GM23338 (cell line): ENCODE measurements around the gene FHIT. TPM values are rescaled to one million over a fixed set of nuclear protein-coding genes. Genes with fewer than 3 reads are reported as not detected.

Source experiments
- ATAC-seq: fragments of 200-7000 bp; cut with Tn5 transposase; 3 replicates; pipeline ENCODE4 v1.9.1; 2020
- DNase-seq: peaks from one replicate; pipeline ENCODE4 v3.0.0-alpha.2; 2015; ENCODE audit warnings: low spot score
- H2AFZ ChIP-seq: fragments of 200-600 bp; sonication (generic); 2 replicates; pipeline ENCODE4 v1.8.0; 2016; ENCODE audit warnings: antibody characterized with exemption, mild to moderate bottlenecking, moderate library complexity
- H3F3A ChIP-seq: fragments of 200-600 bp; sonication (generic); replicated peaks from 2 replicates; pipeline ENCODE4 v1.8.0; 2017; ENCODE audit warnings: antibody characterized with exemption, mixed run types, low read depth
- H3K27ac ChIP-seq: fragments of 200-600 bp; sonication (generic); 2 replicates; pipeline ENCODE4 v1.6.1; 2016; ENCODE audit warnings: low read depth
- H3K27me3 ChIP-seq: fragments of 200-600 bp; sonication (generic); 2 replicates; pipeline ENCODE4 v1.8.0; 2016; ENCODE audit warnings: mild to moderate bottlenecking, mixed run types, moderate library complexity; ENCODE audit not compliant: insufficient read depth
- H3K36me3 ChIP-seq: fragments of 200-600 bp; sonication (generic); 2 replicates; pipeline ENCODE4 v1.8.0; 2016; ENCODE audit warnings: mild to moderate bottlenecking; ENCODE audit not compliant: insufficient read depth
- H3K4me1 ChIP-seq: fragments of 200-600 bp; sonication (generic); 2 replicates; pipeline ENCODE4 v1.8.0; 2016; ENCODE audit warnings: mild to moderate bottlenecking, moderate library complexity; ENCODE audit not compliant: insufficient read depth
- H3K4me2 ChIP-seq: fragments of 200-600 bp; sonication (generic); 2 replicates; pipeline ENCODE4 v1.7.1; 2017; ENCODE audit warnings: mixed run types
- H3K4me3 ChIP-seq: fragments of 200-600 bp; sonication (generic); 2 replicates; pipeline ENCODE4 v1.6.1; 2016; ENCODE audit warnings: mixed run types
- H3K79me2 ChIP-seq: fragments of 200-600 bp; sonication (generic); replicated peaks from 2 replicates; pipeline ENCODE4 v1.8.0; 2017; ENCODE audit warnings: mild to moderate bottlenecking; ENCODE audit not compliant: insufficient read depth
- H3K9me2 ChIP-seq: fragments of 200-600 bp; sonication (generic); 2 replicates; pipeline ENCODE4 v1.8.0; 2017; ENCODE audit not compliant: insufficient read depth
- H4K20me1 ChIP-seq: fragments of 200-600 bp; sonication (generic); replicated peaks from 2 replicates; pipeline ENCODE4 v1.8.0; 2017; ENCODE audit warnings: mild to moderate bottlenecking; ENCODE audit not compliant: insufficient read depth
- H3K27ac Mint-ChIP-seq: 2 replicates; pipeline ENCODE4 v1.8.0; 2020; ENCODE audit warnings: inconsistent platforms, mild to moderate bottlenecking, moderate library complexity, mixed read lengths
- H3K27me3 Mint-ChIP-seq: 3 replicates; pipeline ENCODE4 v1.8.0; 2022; ENCODE audit warnings: low read depth, mild to moderate bottlenecking, moderate library complexity, mixed read lengths, inconsistent platforms; ENCODE audit not compliant: insufficient read depth, poor library complexity
- H3K36me3 Mint-ChIP-seq: 3 replicates; pipeline ENCODE4 v1.8.0; 2021; ENCODE audit warnings: low read depth, mild to moderate bottlenecking, inconsistent platforms, moderate library complexity, mixed read lengths
- H3K4me1 Mint-ChIP-seq: 3 replicates; pipeline ENCODE4 v1.8.0; 2020; ENCODE audit warnings: mild to moderate bottlenecking, inconsistent platforms, mixed read lengths
- H3K4me3 Mint-ChIP-seq: 3 replicates; pipeline ENCODE4 v1.8.0; 2021; ENCODE audit warnings: moderate library complexity, mild to moderate bottlenecking, inconsistent platforms, mixed read lengths
- H3K9me3 Mint-ChIP-seq: 3 replicates; pipeline ENCODE4 v1.8.0; 2020; ENCODE audit warnings: moderate library complexity, mild to moderate bottlenecking, inconsistent platforms, mixed read lengths
- CTCF ChIP-seq, 2 experiments: fragments of 200-600 bp in 1 of 2; sonication (generic) in 1 of 2; conservative IDR thresholded peaks; 2 replicates each; pipeline versions ENCODE4 v1.5.1 to v1.6.1; 2016 to 2017; ENCODE audit warnings: antibody characterized with exemption in 2 of 2, low read depth in 2 of 2, mild to moderate bottlenecking in 2 of 2, moderate library complexity in 1 of 2
- EZH2 ChIP-seq: fragments of 200-600 bp; sonication (generic); IDR thresholded peaks from one replicate; pipeline ENCODE4 v1.8.0; 2017; ENCODE audit warnings: antibody characterized with exemption, mild to moderate bottlenecking, low read depth; ENCODE audit not compliant: unreplicated experiment
- EZH2phosphoT487 ChIP-seq: fragments of 200-600 bp; sonication (generic); IDR thresholded peaks from one replicate; pipeline ENCODE4 v1.8.1; 2018; ENCODE audit warnings: antibody characterized with exemption; ENCODE audit not compliant: unreplicated experiment
- JUNB ChIP-seq: IDR thresholded peaks from one replicate; pipeline ENCODE4 v1.6.1; 2016; ENCODE audit warnings: antibody characterized with exemption; ENCODE audit not compliant: unreplicated experiment
- POLR2AphosphoS5 ChIP-seq: IDR thresholded peaks from 2 replicates; pipeline ENCODE4 v1.6.1; 2016; ENCODE audit warnings: antibody characterized with exemption, low read depth
- ZNF114 ChIP-seq: fragments of 250-450 bp; sonication (Bioruptor Pico); IDR thresholded peaks from 2 replicates; pipeline ENCODE4 v1.5.0; 2020; ENCODE audit warnings: mild to moderate bottlenecking, moderate library complexity
- ZNF331 ChIP-seq: fragments of 250-450 bp; sonication (Bioruptor Pico); IDR thresholded peaks from 2 replicates; pipeline ENCODE4 v1.5.0; 2020; ENCODE audit warnings: low read depth, mild to moderate bottlenecking, moderate library complexity
- ZNF462 ChIP-seq: fragments of 250-450 bp; sonication (Bioruptor Pico); IDR thresholded peaks from 2 replicates; pipeline ENCODE4 v1.5.0; 2020; ENCODE audit warnings: mild to moderate bottlenecking, moderate library complexity
- polyA plus RNA-seq: library from polyadenylated mRNA; unstranded; fragments of >200 nt; fragmentation: Nextera tagmentation; extraction: Ambion mirVana; gene quantifications from 2 replicates; pipeline ENCODE4 v1.2.1, GENCODE V29; 2016
- total RNA-seq: library from RNA; depleted of rRNA; stranded (reverse); fragments of >200 nt; shearing (Covaris generic); gene quantifications from 2 replicates; pipeline ENCODE4 v1.2.3, GENCODE V29; 2014
- TF ChIP-seq, protein P1 (sequence below): IDR thresholded peaks from 2 replicates; pipeline ENCODE4 v1.6.1; 2016; ENCODE audit warnings: antibody characterized with exemption

FHIT gene
- total and polyA plus RNA-seq, 2 experiments from 2014 or later, result 3.0 to 8.3 TPM

- Histone ChIP-seq H3K4me3 (no peak overlapping the region), H3K4me1 (peaks cover 10% of the 10 kb centered on the region), H3K79me2 (no peaks in the 10 kb centered on the region), H3K9me2 (peaks cover 8% of the 10 kb centered on the region; the same call in 1 of the 2 replicates), H4K20me1 (no peaks in the 10 kb centered on the region), H3K4me2 (no peak overlapping the region), H3K27me3 (no peaks in the 10 kb centered on the region), H3F3A (no peaks in the 10 kb centered on the region), H3K36me3 (no peaks in the 10 kb centered on the region; the same call in 1 of the 2 replicates), H3K27ac (no peak overlapping the region), H2AFZ (no peak overlapping the region)
- DNase-seq (no peak), ATAC-seq (no peak)
- Mint-ChIP-seq H3K4me1 (peaks cover 15% of the 10 kb centered on the region; the same call in 2 of the 3 replicates), H3K27me3 (no peaks in the 10 kb centered on the region), H3K36me3 (peaks cover 12% of the 10 kb centered on the region), H3K4me3 (no peak overlapping the region), H3K27ac (no peak overlapping the region), H3K9me3 (peaks cover 14% of the 10 kb centered on the region)
- TF ChIP-seq, protein P1, sequence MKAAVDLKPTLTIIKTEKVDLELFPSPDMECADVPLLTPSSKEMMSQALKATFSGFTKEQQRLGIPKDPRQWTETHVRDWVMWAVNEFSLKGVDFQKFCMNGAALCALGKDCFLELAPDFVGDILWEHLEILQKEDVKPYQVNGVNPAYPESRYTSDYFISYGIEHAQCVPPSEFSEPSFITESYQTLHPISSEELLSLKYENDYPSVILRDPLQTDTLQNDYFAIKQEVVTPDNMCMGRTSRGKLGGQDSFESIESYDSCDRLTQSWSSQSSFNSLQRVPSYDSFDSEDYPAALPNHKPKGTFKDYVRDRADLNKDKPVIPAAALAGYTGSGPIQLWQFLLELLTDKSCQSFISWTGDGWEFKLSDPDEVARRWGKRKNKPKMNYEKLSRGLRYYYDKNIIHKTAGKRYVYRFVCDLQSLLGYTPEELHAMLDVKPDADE, result no peak
- no peak for TF ChIP-seq ZNF114 (CRISPR knock-in tag)
Observed at GRCh38 chr3:60399861-60400845, 851.1 kb downstream of the FHIT start.

DNA sequence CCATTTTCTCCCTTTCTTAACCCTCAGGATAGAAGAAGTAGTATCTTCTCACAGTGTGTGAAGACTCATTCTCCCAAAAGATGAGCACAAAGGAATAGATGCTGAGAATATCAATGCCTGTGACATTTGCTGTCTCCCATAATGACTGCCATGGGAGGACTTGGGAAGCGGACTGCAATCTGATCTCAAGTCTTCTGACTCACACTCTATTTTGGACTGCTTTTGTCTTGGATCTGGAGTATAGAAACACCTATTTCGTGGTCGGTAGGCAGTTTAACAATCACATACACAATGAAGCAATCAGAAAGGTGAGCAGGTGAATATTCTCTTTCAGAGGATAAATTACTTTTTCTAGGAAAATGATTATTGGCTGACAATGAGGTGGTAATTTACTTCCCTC, 852.0 kb downstream of the FHIT start:
- Mint-ChIP-seq H3K27me3 (no peaks in the 10 kb centered on the region), H3K36me3 (peaks cover 7% of the 10 kb centered on the region), H3K4me3 (no peak overlapping the region), H3K9me3 (peaks cover 7% of the 10 kb centered on the region), H3K27ac (no peak overlapping the region), H3K4me1 (peaks cover 15% of the 10 kb centered on the region; the same call in 2 of the 3 replicates)
- Histone ChIP-seq H4K20me1 (no peaks in the 10 kb centered on the region), H2AFZ (no peak overlapping the region), H3K27me3 (no peaks in the 10 kb centered on the region), H3K79me2 (no peaks in the 10 kb centered on the region), H3K9me2 (peaks cover 4% of the 10 kb centered on the region; the same call in 1 of the 2 replicates), H3K4me3 (no peak overlapping the region), H3K4me1 (peaks cover 10% of the 10 kb centered on the region), H3K27ac (no peak overlapping the region), H3F3A (no peaks in the 10 kb centered on the region), H3K4me2 (no peak overlapping the region), H3K36me3 (no peaks in the 10 kb centered on the region)
- DNase-seq, result no peak
- no peak for ATAC-seq
- TF ChIP-seq CTCF (conservative IDR thresholded peaks at IDR 0.05; ENCODE audit: low read depth in 2 of 2) (no peak), ZNF331 (CRISPR knock-in tag) (no peak), ZNF462 (CRISPR knock-in tag) (no peak), POLR2AphosphoS5 (no peak), JUNB (no peak), EZH2phosphoT487 (no peak), EZH2 (no peak)
